H1 (cell line): ENCODE data around the gene CRAT. TPM values are rescaled to one million over a fixed set of nuclear protein-coding genes. Genes with fewer than 3 reads are reported as not detected.

Source experiments
- CTCF ChIA-PET: fragments of 300-600 bp; sonication (Branson Sonifier 250); formaldehyde crosslinking; loops from one replicate; lab custom pipeline; 2021; ENCODE audit not compliant: partially characterized antibody; lab: Charles Lee
- POLR2A ChIA-PET: fragments of 300-600 bp; sonication (Branson Sonifier 250); formaldehyde crosslinking; loops from one replicate; lab custom pipeline; 2021; ENCODE audit warnings: inconsistent platforms; ENCODE audit not compliant: partially characterized antibody; lab: Charles Lee
- DNase-seq, 2 experiments: peaks; one replicate each; pipeline versions ENCODE4 v3.0.0 to v3.0.0-alpha.2; 2010 to 2022; ENCODE audit warnings: low spot score in 2 of 2, low read depth in 1 of 2, mixed read lengths in 1 of 2
- FAIRE-seq: peaks from 2 replicates; lab custom pipeline; 2011; peaks lifted over from hg19 to GRCh38; lab: Jason Lieb, UNC
- H2AFZ ChIP-seq: 2 replicates; pipeline ENCODE4 v1.8.1; 2012; ENCODE audit warnings: low read length, inconsistent platforms
- H2AK5ac ChIP-seq: 2 replicates; pipeline ENCODE4 v1.6.1; 2013; ENCODE audit warnings: low read depth, low read length
- H2BK120ac ChIP-seq: replicated peaks from 2 replicates; pipeline ENCODE3; 2013; ENCODE audit warnings: low read depth, low read length, inconsistent platforms
- H2BK12ac ChIP-seq: 2 replicates; pipeline ENCODE4 v1.6.1; 2013; ENCODE audit warnings: low read depth, low read length
- H2BK15ac ChIP-seq: 2 replicates; pipeline ENCODE4 v1.6.1; 2013; ENCODE audit warnings: low read length
- H2BK20ac ChIP-seq: 2 replicates; pipeline ENCODE4 v1.6.1; 2013; ENCODE audit warnings: low read length
- H2BK5ac ChIP-seq: 2 replicates; pipeline ENCODE4 v1.6.1; 2013; ENCODE audit warnings: low read depth, low read length
- H3K14ac ChIP-seq: 2 replicates; pipeline ENCODE4 v1.6.1; 2013; ENCODE audit warnings: inconsistent platforms; ENCODE audit not compliant: insufficient read length
- H3K18ac ChIP-seq: 2 replicates; pipeline ENCODE4 v1.6.1; 2013; ENCODE audit warnings: low read length; ENCODE audit errors: extremely low read depth
- H3K23ac ChIP-seq: 2 replicates; pipeline ENCODE4 v1.6.1; 2013; ENCODE audit warnings: inconsistent platforms; ENCODE audit not compliant: insufficient read length
- H3K23me2 ChIP-seq: 2 replicates; pipeline ENCODE4 v1.6.1; 2013; ENCODE audit warnings: low read depth, low read length
- H3K27ac ChIP-seq: 2 replicates; pipeline ENCODE4 v1.6.1; 2011; ENCODE audit warnings: low read depth, low read length, inconsistent platforms
- H3K27me3 ChIP-seq, 4 experiments: replicated peaks in 1 of 4; 1 replicate in 1 of 4; 2 replicates in 3 of 4; pipeline versions ENCODE4 v1.6.1 to v1.8.1; 2011 to 2013; ENCODE audit warnings: low read length in 3 of 4, mild to moderate bottlenecking in 3 of 4, inconsistent platforms in 2 of 4, mixed read lengths in 2 of 4, moderate library complexity in 1 of 4; ENCODE audit not compliant: control insufficient read depth in 3 of 4, insufficient read depth in 3 of 4; ENCODE audit errors: extremely low read depth in 1 of 4
- H3K36me3 ChIP-seq, 4 experiments: 2 replicates each; pipeline versions ENCODE4 v1.6.1 to v1.8.1; 2011 to 2013; ENCODE audit warnings: mild to moderate bottlenecking in 4 of 4, low read length in 3 of 4, moderate library complexity in 2 of 4, control low read depth in 1 of 4, inconsistent platforms in 1 of 4; ENCODE audit not compliant: insufficient read depth in 4 of 4, control insufficient read depth in 2 of 4
- H3K4ac ChIP-seq: replicated peaks from 2 replicates; pipeline ENCODE3; 2013; ENCODE audit warnings: low read length, low read depth, mixed read lengths, inconsistent platforms; ENCODE audit not compliant: insufficient read length
- H3K4me1 ChIP-seq, 4 experiments: replicated peaks in 1 of 4; 1 replicate in 1 of 4; 2 replicates in 3 of 4; pipeline versions ENCODE4 v1.6.1 to v1.8.1; 2011 to 2013; ENCODE audit warnings: low read length in 3 of 4, inconsistent platforms in 2 of 4, mixed read lengths in 1 of 4; ENCODE audit not compliant: insufficient read depth in 4 of 4, control insufficient read depth in 3 of 4
- H3K4me2 ChIP-seq, 2 experiments: 2 replicates each; pipeline versions ENCODE4 v1.6.1 to v1.8.1; 2011 to 2013; ENCODE audit warnings: low read depth in 2 of 2, low read length in 2 of 2, control low read depth in 1 of 2, inconsistent platforms in 1 of 2, mild to moderate bottlenecking in 1 of 2; ENCODE audit not compliant: insufficient read depth in 1 of 2
- H3K4me3 ChIP-seq, 4 experiments: fragments of 200-600, 300-600 bp in 1 of 4; sonication (generic), shearing (Covaris generic), sonication (Bioruptor Twin) in 1 of 4; 2 replicates each; pipeline versions ENCODE4 v1.5.1 to v1.8.1; 2011 to 2016; ENCODE audit warnings: low read length in 4 of 4, low read depth in 3 of 4, control low read depth in 2 of 4, inconsistent platforms in 2 of 4, mild to moderate bottlenecking in 2 of 4, mixed read lengths in 1 of 4, moderate library complexity in 1 of 4; ENCODE audit not compliant: insufficient read depth in 2 of 4; ENCODE audit errors: extremely low read depth in 1 of 4
- H3K56ac ChIP-seq: replicated peaks from 2 replicates; pipeline ENCODE3; 2013; ENCODE audit warnings: low read depth, mild to moderate bottlenecking, mixed read lengths, low read length, inconsistent platforms; ENCODE audit not compliant: insufficient read length
- H3K79me1 ChIP-seq: 2 replicates; pipeline ENCODE4 v1.6.1; 2013; ENCODE audit warnings: low read depth, low read length, control low read depth
- H3K79me2 ChIP-seq, 2 experiments: 2 replicates each; pipeline versions ENCODE4 v1.6.1 to v1.8.1; 2012 to 2013; ENCODE audit warnings: low read length in 2 of 2, mild to moderate bottlenecking in 2 of 2, inconsistent platforms in 1 of 2; ENCODE audit not compliant: insufficient read depth in 2 of 2, control insufficient read depth in 1 of 2
- H3K9ac ChIP-seq, 4 experiments: replicated peaks in 1 of 4; 1 replicate in 1 of 4; 2 replicates in 3 of 4; pipeline versions ENCODE4 v1.6.1 to v1.8.1; 2011 to 2013; ENCODE audit warnings: low read depth in 3 of 4, low read length in 3 of 4, control low read depth in 2 of 4, mild to moderate bottlenecking in 2 of 4, moderate library complexity in 2 of 4, inconsistent platforms in 1 of 4; ENCODE audit errors: extremely low read depth in 1 of 4
- H3K9me3 ChIP-seq, 2 experiments: 2 replicates each; pipeline versions ENCODE4 v1.6.1 to v1.8.1; 2012 to 2013; ENCODE audit warnings: mild to moderate bottlenecking in 2 of 2, moderate library complexity in 2 of 2, control low read depth in 1 of 2, inconsistent platforms in 1 of 2, low read depth in 1 of 2, low read length in 1 of 2, mixed read lengths in 1 of 2; ENCODE audit not compliant: insufficient read depth in 2 of 2
- H4K20me1 ChIP-seq, 2 experiments: replicated peaks in 1 of 2; 2 replicates each; pipeline versions ENCODE3 to v1.8.1; 2011 to 2013; ENCODE audit warnings: inconsistent platforms in 2 of 2, low read length in 2 of 2, mild to moderate bottlenecking in 1 of 2; ENCODE audit not compliant: insufficient read depth in 2 of 2, control insufficient read depth in 1 of 2
- H4K5ac ChIP-seq: 2 replicates; pipeline ENCODE4 v1.6.1; 2013; ENCODE audit warnings: low read length, low read depth, mixed read lengths, inconsistent platforms; ENCODE audit not compliant: insufficient read length
- H4K8ac ChIP-seq: 2 replicates; pipeline ENCODE4 v1.8.0; 2013; ENCODE audit warnings: mild to moderate bottlenecking, moderate library complexity, low read length, inconsistent platforms; ENCODE audit not compliant: insufficient read depth; ENCODE audit errors: extremely low read depth
- H4K91ac ChIP-seq: replicated peaks from 2 replicates; pipeline ENCODE3; 2013; ENCODE audit warnings: low read length, mixed read lengths, inconsistent platforms; ENCODE audit not compliant: insufficient read length
- BACH1 ChIP-seq: IDR thresholded peaks from 2 replicates; pipeline ENCODE4 v1.6.1; 2012; ENCODE audit warnings: low read length, improper control_type of control experiment
- BCL11A ChIP-seq, 2 experiments: IDR thresholded peaks; one replicate each; pipeline ENCODE4 v1.6.1; 2011; ENCODE audit warnings: low read depth in 2 of 2, low read length in 2 of 2, mild to moderate bottlenecking in 2 of 2
- CHD1 ChIP-seq: IDR thresholded peaks from 2 replicates; pipeline ENCODE4 v1.6.1; 2012; ENCODE audit warnings: low read depth, low read length, improper control_type of control experiment
- JUND ChIP-seq: IDR thresholded peaks from 2 replicates; pipeline ENCODE4 v1.6.1; 2011; ENCODE audit warnings: mild to moderate bottlenecking, improper control_type of control experiment, low read length
- KDM1A ChIP-seq: fragments of 200-600, 300-600 bp; sonication (generic); IDR thresholded peaks from 2 replicates; pipeline ENCODE4 v1.7.1; 2016; ENCODE audit warnings: mild to moderate bottlenecking, low read length, borderline replicate concordance
- NANOG ChIP-seq: IDR thresholded peaks from 2 replicates; pipeline ENCODE4 v1.6.1; 2011; ENCODE audit warnings: low read length, low read depth, mild to moderate bottlenecking, inconsistent platforms; ENCODE audit not compliant: insufficient read depth, poor library complexity, severe bottlenecking
- SIX5 ChIP-seq: IDR thresholded peaks from 2 replicates; pipeline ENCODE4 v1.6.1; 2011; ENCODE audit warnings: mild to moderate bottlenecking, low read depth, low read length
- SP4 ChIP-seq: IDR thresholded peaks from 2 replicates; pipeline ENCODE4 v1.6.1; 2012; ENCODE audit warnings: low read length, inconsistent platforms
- TBP ChIP-seq: IDR thresholded peaks from 2 replicates; pipeline ENCODE4 v1.6.1; 2011; ENCODE audit warnings: low read depth, low read length, improper control_type of control experiment
- WGBS, 2 experiments: shearing (Covaris generic) in 1 of 2; methylation state at CpG; one replicate each; pipeline versions ENCODE4 v1.1.6 to v1.1.7; 2013 to 2015; ENCODE audit warnings: low lambda C conversion rate in 2 of 2, mixed read lengths in 2 of 2, inconsistent platforms in 1 of 2, low coverage in 1 of 2, missing lambda C conversion rate in 1 of 2; ENCODE audit not compliant: insufficient replicate concordance in 2 of 2, insufficient coverage in 1 of 2, insufficient read length in 1 of 2; ENCODE audit errors: extremely low coverage in 1 of 2, missing lambda C conversion rate in 1 of 2; 5-methylcytosine and 5-hydroxymethylcytosine counted together
- polyA plus RNA-seq, 7 experiments: library from polyadenylated mRNA; depleted of rRNA in 3 of 7; stranded (reverse) in 5 of 7; unstranded in 2 of 7; fragments of >200 nt in 5 of 7; fragments of 200-250 nt in 2 of 7; gene quantifications; 1 replicate in 5 of 7; 2 replicates in 1 of 7; 4 replicates in 1 of 7; pipeline versions ENCODE4 v1.2.1 to v1.2.3, GENCODE V29; 2011 to 2013; ENCODE audit warnings: missing spikeins in 2 of 7, mixed read lengths in 2 of 7
- total RNA-seq: library from RNA; stranded (reverse); fragmentation: NEBNext Ultra II Directional; extraction: Animal tissue kit (Norgen Biotek cat#: 25700); gene quantifications from 2 replicates; pipeline ENCODE4 v1.2.1, GENCODE V29; 2021
- TF ChIP-seq, protein P1 (sequence below): IDR thresholded peaks from 2 replicates; pipeline ENCODE4 v1.6.1; 2011; ENCODE audit warnings: low read length, improper control_type of control experiment
- TF ChIP-seq, protein P2 (sequence below): IDR thresholded peaks from 2 replicates; pipeline ENCODE4 v1.6.1; 2012; ENCODE audit warnings: inconsistent platforms

Gene CRAT
- total and polyA plus RNA-seq, 2 of the 8 experiments (the other 6 are each of a cell fraction or from before 2014, with no cell fraction given): 8.2 to 17.3 TPM

DNA sequence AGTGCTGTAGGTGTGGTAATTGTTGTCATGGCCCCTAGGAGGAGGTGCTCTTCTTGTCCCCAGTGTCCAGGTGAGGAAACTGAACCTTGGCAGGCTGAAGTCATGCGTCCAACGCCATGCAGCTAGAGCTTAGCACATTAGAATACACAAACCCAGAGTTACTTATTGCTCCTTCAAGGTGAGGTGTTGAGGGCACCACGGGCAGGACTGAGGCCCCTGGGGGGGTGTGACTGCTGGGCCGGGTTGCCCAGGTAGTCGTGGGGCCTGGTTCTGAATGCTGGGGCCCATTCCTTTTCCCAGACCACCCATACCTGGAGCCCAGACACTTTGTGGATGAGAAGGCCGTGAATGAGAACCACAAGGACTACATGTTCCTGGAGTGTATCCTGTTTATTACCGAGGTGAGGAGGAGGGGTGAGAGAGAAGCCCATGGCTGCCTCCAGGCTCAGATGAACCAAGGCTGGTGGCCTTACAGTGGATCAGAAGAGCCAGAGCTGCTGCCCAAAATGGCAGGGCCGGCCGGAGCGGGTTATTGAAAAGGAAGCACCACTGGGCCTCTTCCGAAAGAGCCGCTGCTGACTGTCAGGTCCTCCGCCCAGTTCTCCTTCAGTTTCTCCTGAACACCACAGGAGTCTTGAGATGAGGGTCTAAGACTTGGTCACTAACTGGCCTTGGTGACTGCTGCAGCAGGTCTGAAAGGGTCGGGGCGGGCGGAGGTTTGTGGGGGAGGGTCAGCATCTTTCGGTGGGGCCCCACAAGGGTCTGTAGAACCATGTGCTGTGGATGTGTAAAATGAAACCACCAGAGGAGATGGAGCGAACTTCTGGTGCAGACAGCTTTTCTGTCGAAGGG lies 26.9 kb upstream of the CRAT start:
- H3K79me1 ChIP-seq: 0 out of 2 replicates have a peak, but pooled peaks cover 4% of the 10 kb centered on the region
- TF ChIP-seq BACH1 (no peak), JUND (no peak), BCL11A (IDR thresholded peaks at IDR 0.05; ENCODE audit: low read depth in 2 of 2, low read length in 2 of 2) (no peak), CHD1 (no peak), NANOG (no peak), SP4 (no peak), TBP (no peak), SIX5 (no peak), KDM1A (no peak)
- TF ChIP-seq, protein P1, sequence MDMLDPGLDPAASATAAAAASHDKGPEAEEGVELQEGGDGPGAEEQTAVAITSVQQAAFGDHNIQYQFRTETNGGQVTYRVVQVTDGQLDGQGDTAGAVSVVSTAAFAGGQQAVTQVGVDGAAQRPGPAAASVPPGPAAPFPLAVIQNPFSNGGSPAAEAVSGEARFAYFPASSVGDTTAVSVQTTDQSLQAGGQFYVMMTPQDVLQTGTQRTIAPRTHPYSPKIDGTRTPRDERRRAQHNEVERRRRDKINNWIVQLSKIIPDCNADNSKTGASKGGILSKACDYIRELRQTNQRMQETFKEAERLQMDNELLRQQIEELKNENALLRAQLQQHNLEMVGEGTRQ: no peak
- TF ChIP-seq, protein P2, sequence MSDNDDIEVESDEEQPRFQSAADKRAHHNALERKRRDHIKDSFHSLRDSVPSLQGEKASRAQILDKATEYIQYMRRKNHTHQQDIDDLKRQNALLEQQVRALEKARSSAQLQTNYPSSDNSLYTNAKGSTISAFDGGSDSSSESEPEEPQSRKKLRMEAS: no peak

More for the DNA sequence above, 26.9 kb upstream of the CRAT start:
- no peak overlapping the region for H2BK15ac ChIP-seq
- no peak overlapping the region for H3K9ac ChIP-seq
- H2BK12ac ChIP-seq: no peak overlapping the region
- H3K23ac ChIP-seq: no peak overlapping the region
- no peak overlapping the region for H4K91ac ChIP-seq
- no peak overlapping the region for H3K56ac ChIP-seq
- H3K27me3 ChIP-seq: no peaks in the 10 kb centered on the region
- H2BK120ac ChIP-seq: no peak overlapping the region
- no peak overlapping the region for H3K4me2 ChIP-seq
- H3K27ac ChIP-seq: no peak overlapping the region
- no peak overlapping the region for H2BK5ac ChIP-seq
- peaks cover 18 to 29% (median 26%) of the 10 kb centered on the region in 4 experiments for H3K4me1 ChIP-seq
- H4K8ac ChIP-seq: no peak overlapping the region
- no peak overlapping the region for H3K14ac ChIP-seq
- peaks cover 11% of the 10 kb centered on the region; the same call in 1 of the 2 replicates for H3K23me2 ChIP-seq
- H3K4me3 ChIP-seq: no peak overlapping the region
- FAIRE-seq (no peak), DNase-seq (no peak)
- H3K18ac ChIP-seq: no peak overlapping the region
- no peak overlapping the region for H2AFZ ChIP-seq
- H2BK20ac ChIP-seq: no peak overlapping the region
- H4K20me1 ChIP-seq: peaks cover 0 to 2% of the 10 kb centered on the region in 2 experiments
- peaks cover 2 to 24% (median 16%) of the 10 kb centered on the region in 4 experiments; a peak in 7 of 8 replicates for H3K36me3 ChIP-seq
- peaks cover 2 to 11% of the 10 kb centered on the region in 2 experiments; a peak in 2 of 4 replicates for H3K79me2 ChIP-seq
- POLR2A ChIA-PET: interaction anchor here (0.8 to 3.4 kb wide), 6 partner anchors 9 to 36 kb away, joined by 3 to 18 read pairs (median 4); no protein-coding TSS in a partner anchor
- no peaks in the 10 kb centered on the region for H3K9me3 ChIP-seq
- CTCF ChIA-PET: interaction anchor here (0.6 to 36.8 kb wide), 24 partner anchors 7 to 486 kb away, joined by 3 to 831 read pairs (median 5); partner anchors contain the start of genes C9orf50, IER5L and NTMT1
- no peak overlapping the region for H3K4ac ChIP-seq
- no peak overlapping the region for H4K5ac ChIP-seq
- H2AK5ac ChIP-seq: no peak overlapping the region
- WGBS, 2 experiments: 88% methylated on average over 18 of the region's 19 CpGs; no CpG with 5 or more reads in 1 of the 2 experiments
